ENCODE measurements around the gene CHRND. TPM values are rescaled to one million over a fixed set of nuclear protein-coding genes. Genes with fewer than 3 reads are reported as not detected.
A peak's percentile ranks its signal among the peaks of the same experiment; 100 is the strongest.

CHRND gene
- total and polyA plus RNA-seq, 5 donors, result 0.09 to 0.53 TPM; not detected in 3

GRCh38 chr2:232489516-232490220, 36.3 kb upstream of the CHRND start:
- intact Hi-C loops (cut with DNase I), result no loop called here
- Histone ChIP-seq H3K9me3 (ENCODE audit: control insufficient read depth, low read length) (no peaks in the 10 kb centered on the region), H3K27ac (ENCODE audit: low read length) (no peak overlapping the region), H3K4me1 (ENCODE audit: control insufficient read depth, insufficient read depth, low read length) (no peaks in the 10 kb centered on the region), H3K4me3 (ENCODE audit: low read length) (no peak overlapping the region), H3K27me3 (ENCODE audit: control insufficient read depth, insufficient read depth) (no peaks in the 10 kb centered on the region)
- DNase-seq (peak in 2 of 3 donors; percentile 12 to 30), ATAC-seq (no peak)
- 77% methylated on average over 9 of the region's 9 CpGs for WGBS

- H3K27me3 ChIP-seq (ENCODE audit: control insufficient read depth, insufficient read depth), result no peaks in the 10 kb centered on the region
- no peak overlapping the region for H3K4me3 ChIP-seq (ENCODE audit: low read length)
- ATAC-seq, result no peak
- 85% methylated on average over 30 of the region's 30 CpGs for WGBS
- no peaks in the 10 kb centered on the region for H3K9me3 ChIP-seq (ENCODE audit: control insufficient read depth, low read length)
- H3K4me1 ChIP-seq (ENCODE audit: control insufficient read depth, insufficient read depth, low read length), result no peaks in the 10 kb centered on the region
- no peak overlapping the region for H3K27ac ChIP-seq (ENCODE audit: low read length)
- peak in 2 of 3 donors; percentile 30 to 39 for DNase-seq
- intact Hi-C loops (cut with DNase I), result no loop called here
Measured at GRCh38 chr2:232490221-232491138, 35.5 kb upstream of the CHRND start.

- Histone ChIP-seq H3K27ac (ENCODE audit: low read length) (no peak overlapping the region), H3K9me3 (ENCODE audit: control insufficient read depth, low read length) (no peaks in the 10 kb centered on the region), H3K27me3 (ENCODE audit: control insufficient read depth, insufficient read depth) (no peaks in the 10 kb centered on the region), H3K4me1 (ENCODE audit: control insufficient read depth, insufficient read depth, low read length) (no peaks in the 10 kb centered on the region), H3K4me3 (ENCODE audit: low read length) (no peak overlapping the region)
- ATAC-seq, result no peak
- WGBS, result 89% methylated on average over 12 of the region's 12 CpGs
- intact Hi-C loops (cut with DNase I), result no loop called here
- no peak for DNase-seq
Measured at GRCh38 chr2:232491139-232491780, 34.7 kb upstream of the CHRND start.

- Histone ChIP-seq H3K27ac (ENCODE audit: low read length) (no peak overlapping the region), H3K4me1 (ENCODE audit: control insufficient read depth, insufficient read depth, low read length) (no peaks in the 10 kb centered on the region), H3K27me3 (ENCODE audit: control insufficient read depth, insufficient read depth) (no peaks in the 10 kb centered on the region), H3K9me3 (ENCODE audit: control insufficient read depth, low read length) (no peaks in the 10 kb centered on the region), H3K4me3 (ENCODE audit: low read length) (no peak overlapping the region)
- DNase-seq (peak in 1 of 3 donors; percentile 0), ATAC-seq (no peak)
- WGBS, result 75% methylated on average over 8 of the region's 8 CpGs
- intact Hi-C loops (cut with DNase I), result no loop called here
Measured at GRCh38 chr2:232492236-232492848, 33.6 kb upstream of the CHRND start.

GRCh38 chr2:232492963-232493700, 32.8 kb upstream of the CHRND start:
- no peak for ATAC-seq
- no peaks in the 10 kb centered on the region for H3K9me3 ChIP-seq (ENCODE audit: control insufficient read depth, low read length)
- intact Hi-C loops (cut with DNase I), result no loop called here
- no peak overlapping the region for H3K4me3 ChIP-seq (ENCODE audit: low read length)
- H3K27ac ChIP-seq (ENCODE audit: low read length), result no peak overlapping the region
- peak; percentile 8 to 35 (median 20) for DNase-seq
- no peaks in the 10 kb centered on the region for H3K4me1 ChIP-seq (ENCODE audit: control insufficient read depth, insufficient read depth, low read length)
- WGBS, result 87% methylated on average over 24 of the region's 24 CpGs
- H3K27me3 ChIP-seq (ENCODE audit: control insufficient read depth, insufficient read depth), result no peaks in the 10 kb centered on the region

- Histone ChIP-seq H3K4me1 (ENCODE audit: control insufficient read depth, insufficient read depth, low read length) (no peaks in the 10 kb centered on the region), H3K4me3 (ENCODE audit: low read length) (no peak overlapping the region), H3K27ac (ENCODE audit: low read length) (no peak overlapping the region), H3K9me3 (ENCODE audit: control insufficient read depth, low read length) (no peaks in the 10 kb centered on the region), H3K27me3 (ENCODE audit: control insufficient read depth, insufficient read depth) (no peaks in the 10 kb centered on the region)
- intact Hi-C loops (cut with DNase I), result no loop called here
- ATAC-seq, result no peak
- 76% methylated on average over 10 of the region's 10 CpGs for WGBS
- peak in 2 of 3 donors; percentile 2 to 36 for DNase-seq
Measured at GRCh38 chr2:232493701-232494474, 32.1 kb upstream of the CHRND start.

- Histone ChIP-seq H3K4me1 (ENCODE audit: control insufficient read depth, insufficient read depth, low read length) (no peaks in the 10 kb centered on the region), H3K27ac (ENCODE audit: low read length) (no peak overlapping the region), H3K9me3 (ENCODE audit: control insufficient read depth, low read length) (no peaks in the 10 kb centered on the region), H3K4me3 (ENCODE audit: low read length) (no peak overlapping the region), H3K27me3 (ENCODE audit: control insufficient read depth, insufficient read depth) (no peaks in the 10 kb centered on the region)
- WGBS, result 92% methylated on average over 5 of the region's 5 CpGs
- intact Hi-C loops (cut with DNase I), result no loop called here
- peak in 1 of 3 donors; percentile 33 for DNase-seq
- ATAC-seq, result no peak
Measured at GRCh38 chr2:232494542-232494941, 31.4 kb upstream of the CHRND start.

- no peak overlapping the region for H3K27ac ChIP-seq (ENCODE audit: low read length)
- no peaks in the 10 kb centered on the region for H3K9me3 ChIP-seq (ENCODE audit: control insufficient read depth, low read length)
- no peaks in the 10 kb centered on the region for H3K27me3 ChIP-seq (ENCODE audit: control insufficient read depth, insufficient read depth)
- DNase-seq (peak in 1 of 3 donors; percentile 7), ATAC-seq (no peak)
- intact Hi-C loops (cut with DNase I), result no loop called here
- H3K4me3 ChIP-seq (ENCODE audit: low read length), result no peak overlapping the region
- WGBS, result 90% methylated on average over 7 of the region's 7 CpGs
- no peaks in the 10 kb centered on the region for H3K4me1 ChIP-seq (ENCODE audit: control insufficient read depth, insufficient read depth, low read length)
Measured at GRCh38 chr2:232495292-232495691, 30.7 kb upstream of the CHRND start.

GRCh38 chr2:232496501-232497270, 29.3 kb upstream of the CHRND start:
- Histone ChIP-seq H3K4me3 (ENCODE audit: low read length) (no peak overlapping the region), H3K9me3 (ENCODE audit: control insufficient read depth, low read length) (no peaks in the 10 kb centered on the region), H3K27ac (ENCODE audit: low read length) (no peak overlapping the region), H3K27me3 (ENCODE audit: control insufficient read depth, insufficient read depth) (no peaks in the 10 kb centered on the region), H3K4me1 (ENCODE audit: control insufficient read depth, insufficient read depth, low read length) (no peaks in the 10 kb centered on the region)
- peak in 2 of 3 donors; percentile 22 to 43 for DNase-seq
- WGBS, result 78% methylated on average over 20 of the region's 20 CpGs
- intact Hi-C loops (cut with DNase I), result no loop called here
- no peak for ATAC-seq

All from right cardiac atrium (tissue), 5 donors.